ENCODE results near the gene SERPINA5. TPM values are rescaled to one million over a fixed set of nuclear protein-coding genes. Genes with fewer than 3 reads are reported as not detected.

SERPINA5 gene
- total RNA-seq, 3 donors from 2014 or later: 0.53 to 3.8 TPM; not detected in 1

- no peak for DNase-seq
- ATAC-seq: no peak
- intact Hi-C loops (cut with DNase I, micrococcal nuclease): no loop called here
- Histone ChIP-seq H3K36me3 (ENCODE audit: low read depth) (no peaks in the 10 kb centered on the region), H3K4me3 (no peak overlapping the region), H3K9me3 (peaks cover 20% of the 10 kb centered on the region), H3K4me1 (ENCODE audit: low read depth) (no peaks in the 10 kb centered on the region)
- no peak for TF ChIP-seq CTCF (IDR thresholded peaks at IDR 0.05)
Observed at GRCh38 chr14:94617988-94618822, 37.0 kb downstream of the SERPINA5 start.

- no peak for TF ChIP-seq CTCF (IDR thresholded peaks at IDR 0.05)
- DNase-seq (no peak), ATAC-seq (no peak)
- no peaks in the 10 kb centered on the region for H3K4me1 ChIP-seq (ENCODE audit: low read depth)
- H3K9me3 ChIP-seq: peaks cover 20% of the 10 kb centered on the region
- H3K4me3 ChIP-seq: no peak overlapping the region
- intact Hi-C loops (cut with DNase I, micrococcal nuclease): no loop called here
- H3K36me3 ChIP-seq (ENCODE audit: low read depth): no peaks in the 10 kb centered on the region
Observed at GRCh38 chr14:94619297-94619696, 38.1 kb downstream of the SERPINA5 start.

- H3K9me3 ChIP-seq: peaks cover 20% of the 10 kb centered on the region
- H3K4me3 ChIP-seq: no peak overlapping the region
- no peaks in the 10 kb centered on the region for H3K4me1 ChIP-seq (ENCODE audit: low read depth)
- TF ChIP-seq CTCF (IDR thresholded peaks at IDR 0.05): no peak
- H3K36me3 ChIP-seq (ENCODE audit: low read depth): no peaks in the 10 kb centered on the region
- ATAC-seq: no peak
- no peak for DNase-seq
- intact Hi-C loops (cut with DNase I, micrococcal nuclease): no loop called here
Observed at GRCh38 chr14:94620597-94620996, 39.4 kb downstream of the SERPINA5 start.

- DNase-seq: no peak
- intact Hi-C loops (cut with DNase I, micrococcal nuclease): no loop called here
Observed at GRCh38 chr14:94621358-94622134, 40.3 kb downstream of the SERPINA5 start.

More at GRCh38 chr14:94621358-94622134, 40.3 kb downstream of the SERPINA5 start:
- no peak for TF ChIP-seq CTCF (IDR thresholded peaks at IDR 0.05)
- Histone ChIP-seq H3K4me3 (no peak overlapping the region), H3K4me1 (ENCODE audit: low read depth) (no peaks in the 10 kb centered on the region), H3K36me3 (ENCODE audit: low read depth) (no peaks in the 10 kb centered on the region), H3K9me3 (peaks cover 20% of the 10 kb centered on the region)
- ATAC-seq: no peak
